GM19351 (cell line): Measurements from ENCODE around the gene ARHGAP15.

Experiments used
- ATAC-seq: cut with Tn5 transposase; IDR thresholded peaks from one replicate; pipeline ENCODE4 v1.9.1; 2021; ENCODE audit warnings: mild to moderate bottlenecking, moderate library complexity; ENCODE audit not compliant: unreplicated experiment

The ARHGAP15 gene

DNA sequence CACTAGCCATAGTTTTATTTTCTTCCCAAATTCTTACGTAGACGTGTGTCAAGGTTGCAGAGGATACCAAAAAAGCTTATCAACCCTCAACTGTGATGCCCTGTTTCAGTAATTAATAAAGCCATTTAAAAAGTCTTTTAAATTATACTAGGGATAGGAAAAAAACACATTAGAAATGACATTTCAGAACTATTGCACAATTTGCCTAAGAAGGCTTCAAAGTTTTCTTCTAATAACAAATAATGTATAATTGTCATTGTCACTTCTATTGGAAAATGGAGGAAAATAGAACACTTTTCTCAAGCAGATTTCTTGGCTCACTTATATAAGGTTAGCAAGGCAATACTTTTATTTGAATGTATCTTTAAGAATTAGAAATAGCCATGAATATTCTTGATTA is 253.8 kb downstream of the ARHGAP15 start:
- ATAC-seq = no peak

DNA sequence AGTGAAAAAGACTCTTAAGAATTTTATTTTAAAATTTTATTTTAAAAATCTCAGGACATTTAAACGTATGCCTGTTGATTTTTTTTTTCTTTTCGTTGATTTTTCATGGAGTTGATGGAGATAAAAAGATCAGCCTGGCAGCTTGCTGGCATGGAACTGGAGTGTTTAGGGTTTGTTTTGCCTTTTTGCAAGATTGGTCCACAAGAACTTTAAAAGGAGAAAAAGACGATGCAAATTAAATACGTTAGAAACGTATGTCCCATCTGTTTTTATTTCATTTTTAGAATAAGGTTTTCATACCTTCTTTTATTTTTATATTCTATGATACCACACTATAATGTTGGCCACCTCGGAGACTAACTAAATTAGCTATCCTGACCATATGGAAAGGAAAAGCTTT is 254.9 kb downstream of the ARHGAP15 start:
- ATAC-seq = no peak

DNA sequence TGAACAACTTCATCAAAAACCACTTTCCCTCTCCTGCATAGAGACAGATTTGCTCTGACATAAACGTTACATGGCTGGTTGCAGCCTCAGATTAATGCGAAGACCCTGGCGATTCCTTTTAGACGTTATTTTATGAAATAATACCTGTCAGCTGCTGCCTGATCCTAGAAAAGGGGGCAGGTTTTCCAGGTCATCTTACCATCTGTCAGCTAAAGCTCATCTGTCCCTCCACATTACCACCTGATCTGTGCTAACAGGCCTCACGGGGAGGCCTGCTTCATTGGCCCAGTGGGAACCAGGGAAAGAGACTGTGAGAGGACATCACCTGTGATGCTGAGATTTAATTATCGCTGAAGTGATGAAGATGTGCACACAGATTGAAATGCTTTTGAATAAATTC is 261.0 kb downstream of the ARHGAP15 start:
- ATAC-seq = no peak

DNA sequence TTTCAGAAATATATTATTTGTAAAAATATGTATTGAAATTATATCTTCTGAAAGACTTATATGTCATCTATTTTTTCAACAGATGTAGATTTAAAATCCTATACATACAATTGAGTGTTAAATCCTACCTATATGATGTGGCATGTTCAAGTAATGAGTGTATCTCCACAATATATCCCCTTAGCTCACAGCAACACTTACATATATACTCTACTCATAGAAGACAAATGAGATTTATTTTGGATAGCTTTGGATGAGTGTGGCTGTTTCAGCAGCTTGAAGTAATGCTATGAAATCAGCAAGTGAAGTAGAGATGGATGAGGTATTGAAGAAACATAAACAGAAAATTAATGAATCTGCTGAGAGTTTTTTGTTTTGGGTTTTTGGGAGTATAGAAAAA is 263.1 kb downstream of the ARHGAP15 start:
- no peak for ATAC-seq

DNA sequence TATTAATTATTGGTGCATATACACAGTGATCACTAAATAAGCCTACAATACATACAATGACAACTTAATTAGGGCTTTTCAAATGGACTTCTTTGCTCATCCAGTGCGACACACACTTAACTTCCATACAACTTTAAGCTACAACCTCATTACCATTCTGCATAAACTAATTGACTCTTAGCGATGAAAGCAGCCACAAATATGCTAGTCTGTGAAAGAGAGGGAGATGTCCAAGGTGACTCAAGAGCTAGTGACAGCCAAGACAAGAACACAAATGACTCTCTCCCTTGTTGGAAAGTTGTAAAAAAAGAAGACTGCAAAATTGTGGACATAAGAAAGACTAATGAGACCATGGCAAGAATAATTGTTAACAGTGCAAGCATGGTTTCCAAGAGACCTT is 264.8 kb downstream of the ARHGAP15 start:
- ATAC-seq = no peak

DNA sequence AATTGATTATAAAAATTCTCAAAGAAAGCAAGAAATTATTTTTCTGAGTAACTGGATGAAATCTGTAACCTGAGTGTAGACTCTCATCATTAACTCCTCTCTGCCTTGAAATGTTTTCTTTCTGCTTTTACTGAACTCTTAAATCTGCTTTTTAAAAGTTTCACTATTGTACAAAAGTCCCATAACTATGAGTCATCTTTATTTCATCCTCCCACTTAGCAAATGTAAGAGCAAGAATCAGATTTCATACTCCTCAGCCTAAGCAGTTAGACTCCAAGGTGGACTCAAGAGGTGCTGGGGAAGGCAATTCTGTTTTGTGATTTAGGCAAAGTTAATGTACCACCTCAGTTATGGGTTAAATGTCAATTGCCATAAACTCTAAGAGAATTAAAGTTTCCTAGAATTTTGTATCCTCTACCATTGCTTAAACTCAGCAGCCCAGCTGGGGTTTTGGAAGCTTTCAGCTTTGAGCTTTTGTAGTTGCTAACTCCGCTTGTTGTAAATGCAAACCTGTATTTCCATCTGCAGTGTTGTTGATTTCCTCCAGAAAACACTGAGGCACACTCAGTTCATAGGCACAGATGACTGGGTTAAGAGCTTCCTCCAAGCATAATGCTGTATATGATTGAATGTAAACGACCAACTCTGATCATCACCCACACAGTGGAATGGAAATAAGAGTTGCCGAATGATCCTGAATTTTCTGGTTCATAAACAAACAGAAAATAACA is 268.8 kb downstream of the ARHGAP15 start:
- ATAC-seq = peak; percentile 85

DNA sequence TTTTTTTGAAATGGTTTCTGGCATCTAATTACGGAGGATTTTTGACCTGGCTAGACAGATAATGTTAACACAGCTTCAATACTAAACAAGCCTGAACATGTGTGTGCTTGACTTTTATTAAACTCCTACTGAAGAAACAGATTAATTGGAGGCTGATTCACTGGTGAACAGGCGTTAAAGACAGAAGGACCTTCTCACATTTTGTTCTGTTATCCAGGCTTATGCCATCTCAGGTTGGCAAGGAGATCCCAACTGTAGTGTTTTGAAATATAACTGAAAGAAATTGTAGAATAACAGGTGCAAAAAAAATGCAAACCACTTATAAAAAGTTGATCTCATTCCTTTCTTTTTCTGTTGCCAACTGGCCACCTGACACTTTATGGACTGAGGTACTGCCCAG is 269.6 kb downstream of the ARHGAP15 start:
- ATAC-seq = no peak

DNA sequence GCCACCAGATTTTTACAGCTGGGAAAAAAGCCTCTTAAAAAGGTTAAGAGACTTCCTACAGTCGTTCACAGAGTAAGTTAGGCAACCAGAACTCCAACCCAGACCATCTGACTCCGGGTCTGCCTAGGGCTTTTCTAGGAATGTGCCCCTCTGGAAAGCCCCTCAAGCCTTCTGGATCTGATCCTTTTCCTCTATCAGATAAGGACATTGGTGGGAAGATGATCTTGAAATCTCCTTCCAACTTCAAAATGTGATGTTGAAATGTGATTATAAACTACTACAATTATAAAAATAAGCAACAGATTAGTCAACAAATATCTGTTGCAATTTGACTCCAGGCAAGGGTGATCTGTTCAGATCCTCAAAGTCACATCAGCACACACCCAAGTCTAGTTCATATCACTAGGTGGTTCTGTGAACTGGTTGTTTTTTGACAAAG is 270.4 kb downstream of the ARHGAP15 start:
- no peak for ATAC-seq

GRCh38 chr2:143401861-143402260 is 272.6 kb downstream of the ARHGAP15 start:
- ATAC-seq = no peak

GRCh38 chr2:143402451-143402850 is 273.2 kb downstream of the ARHGAP15 start:
- ATAC-seq = no peak

- ATAC-seq = no peak
Observed at GRCh38 chr2:143410082-143410897, 281.1 kb downstream of the ARHGAP15 start.

DNA sequence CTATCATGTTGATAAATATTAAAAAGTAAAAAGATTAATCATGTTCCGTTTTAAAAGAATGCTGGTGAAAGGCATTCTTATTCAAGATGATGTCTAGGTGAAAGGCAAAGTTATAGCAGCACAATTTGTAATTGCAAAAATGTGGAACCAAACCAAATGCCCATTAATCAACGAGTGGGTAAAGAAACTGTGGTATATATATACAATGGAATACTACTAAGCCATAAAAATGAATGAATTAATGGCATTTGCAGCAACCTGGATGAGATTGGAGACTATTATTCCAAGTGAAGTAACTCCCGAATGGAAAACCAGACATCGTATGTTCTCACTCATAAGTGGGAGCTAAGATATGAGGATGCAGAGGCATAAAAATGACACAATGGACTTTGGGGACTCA is 286.4 kb downstream of the ARHGAP15 start:
- no peak for ATAC-seq

DNA sequence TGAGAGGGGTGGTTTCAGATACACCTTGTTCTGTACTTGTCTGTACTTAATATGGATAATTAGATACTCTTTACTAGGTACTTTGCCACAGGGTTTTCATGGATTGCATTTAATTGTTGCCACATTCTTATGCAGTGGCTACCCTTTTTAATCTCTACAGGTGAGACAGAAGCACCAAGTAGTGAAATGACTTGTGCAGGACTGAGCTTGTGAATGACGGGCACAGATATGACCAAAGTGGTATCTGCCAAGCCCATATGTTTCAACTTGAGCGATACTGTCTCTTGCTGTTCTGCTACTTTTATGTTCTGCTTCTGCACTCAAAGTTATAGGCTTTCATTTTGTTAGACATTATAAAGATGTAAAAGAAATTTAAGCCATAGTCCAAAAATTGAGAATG is 288.2 kb downstream of the ARHGAP15 start:
- ATAC-seq = no peak

DNA sequence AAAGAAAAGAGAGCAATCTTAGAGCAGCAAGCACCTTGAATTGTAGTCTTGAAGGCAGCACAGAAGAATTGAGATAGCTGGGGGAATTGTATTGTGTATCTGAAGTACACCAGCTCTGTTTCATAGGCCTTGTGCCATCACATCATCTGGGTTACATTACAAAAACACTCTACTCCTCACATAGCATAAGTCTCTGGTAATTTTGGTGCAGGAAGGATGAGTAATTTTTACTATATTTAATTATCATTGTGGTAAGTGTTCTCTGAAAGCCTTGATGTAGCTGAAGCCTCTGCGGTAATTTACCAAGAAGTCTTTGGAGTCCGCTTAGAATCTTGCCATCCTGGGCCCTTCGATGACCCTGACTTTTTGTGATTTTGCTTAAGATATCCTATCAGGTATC is 291.1 kb downstream of the ARHGAP15 start:
- no peak for ATAC-seq

DNA sequence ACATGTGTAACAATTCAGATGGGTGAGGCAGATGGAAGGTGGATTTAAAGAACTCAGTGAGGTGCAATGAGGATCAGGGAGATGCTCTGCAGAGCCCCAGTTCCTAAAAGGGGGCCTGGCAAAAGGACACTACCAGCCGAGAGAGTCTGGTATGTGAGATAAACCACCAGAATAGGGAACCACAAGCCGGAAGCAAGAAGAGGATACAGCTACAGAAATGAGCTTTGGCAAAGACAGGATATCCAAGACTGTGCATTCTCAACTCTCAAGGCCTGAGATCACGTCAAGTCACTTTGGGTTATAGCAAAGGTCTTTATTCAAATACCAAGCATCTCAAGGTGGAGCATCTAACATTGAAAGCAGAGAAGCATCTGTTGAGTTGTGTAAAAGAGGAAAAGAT is 293.5 kb downstream of the ARHGAP15 start:
- peak; percentile 91 for ATAC-seq

GRCh38 chr2:143425896-143426295 is 296.7 kb downstream of the ARHGAP15 start:
- no peak for ATAC-seq

GRCh38 chr2:143426296-143426695 is 297.1 kb downstream of the ARHGAP15 start:
- no peak for ATAC-seq

- ATAC-seq = no peak
Observed at GRCh38 chr2:143428700-143429099, 299.5 kb downstream of the ARHGAP15 start.

DNA sequence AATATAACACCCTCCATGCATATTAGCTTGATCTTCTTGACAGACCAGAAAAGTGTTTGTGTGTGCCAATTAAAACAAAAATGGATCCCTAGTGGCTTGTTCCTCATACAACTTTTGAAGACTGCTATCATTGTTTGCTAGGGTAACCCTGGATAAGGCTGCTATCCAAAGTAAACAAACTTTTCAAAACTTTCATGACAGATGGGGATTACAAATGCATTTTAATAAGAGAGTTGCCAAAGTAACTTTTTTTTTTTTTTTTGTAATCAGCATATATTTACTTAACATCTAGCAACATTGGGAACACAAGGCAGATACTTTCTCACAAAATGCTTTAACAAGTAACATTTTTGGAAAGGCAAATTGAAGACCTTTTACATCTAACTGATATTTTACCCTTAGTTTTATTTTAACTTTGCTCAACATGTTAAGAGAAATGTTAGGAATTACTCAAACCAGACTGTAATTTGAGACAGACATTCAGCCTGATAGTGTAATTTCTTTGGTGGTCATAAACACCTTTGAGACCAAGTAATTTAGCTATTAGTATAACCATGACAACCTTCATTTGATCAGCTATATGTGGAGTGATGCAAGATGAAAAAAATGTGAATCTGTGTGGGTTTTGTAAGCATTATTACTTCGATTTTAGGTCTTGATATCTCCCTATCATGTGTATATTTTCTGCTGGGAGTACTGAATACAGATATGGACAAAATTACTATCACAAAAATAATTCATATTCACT is 300.9 kb downstream of the ARHGAP15 start:
- no peak for ATAC-seq

DNA sequence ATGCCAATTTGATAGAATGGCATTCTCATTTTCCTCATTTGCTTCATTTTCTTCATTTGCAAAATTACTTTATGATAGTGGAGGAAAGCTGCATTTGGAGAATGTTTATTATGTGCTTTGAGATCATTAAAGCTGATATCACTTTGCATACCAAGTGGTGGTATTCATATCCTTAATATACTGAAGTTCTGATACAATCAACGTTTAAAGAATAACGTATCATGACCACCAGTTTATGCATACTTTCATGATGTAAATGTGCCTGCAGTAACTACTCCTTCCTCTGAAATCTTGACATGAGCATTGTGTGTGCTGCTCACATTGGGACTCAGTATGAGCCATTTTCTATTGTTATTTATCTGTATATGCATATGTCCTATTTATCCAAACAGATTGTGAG is 302.1 kb downstream of the ARHGAP15 start:
- ATAC-seq = no peak

DNA sequence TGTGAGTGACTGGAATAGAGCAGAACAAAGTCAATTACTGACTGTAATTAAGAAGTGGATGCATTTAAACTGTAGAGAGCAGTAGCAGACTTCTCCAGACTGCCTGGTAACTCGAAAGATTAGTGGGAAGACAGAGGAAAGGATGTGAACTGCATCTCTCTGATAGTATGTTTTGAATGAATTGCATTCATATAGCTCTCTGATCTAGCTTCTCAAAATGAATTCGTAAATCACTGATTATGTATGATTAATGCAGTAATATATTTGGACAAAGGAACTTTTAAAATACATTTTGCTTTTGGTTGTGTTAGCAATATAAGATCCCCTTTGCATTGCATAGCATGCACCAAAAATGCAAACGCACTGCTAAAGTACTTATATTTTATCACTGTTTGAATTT is 304.0 kb downstream of the ARHGAP15 start:
- ATAC-seq = no peak

DNA sequence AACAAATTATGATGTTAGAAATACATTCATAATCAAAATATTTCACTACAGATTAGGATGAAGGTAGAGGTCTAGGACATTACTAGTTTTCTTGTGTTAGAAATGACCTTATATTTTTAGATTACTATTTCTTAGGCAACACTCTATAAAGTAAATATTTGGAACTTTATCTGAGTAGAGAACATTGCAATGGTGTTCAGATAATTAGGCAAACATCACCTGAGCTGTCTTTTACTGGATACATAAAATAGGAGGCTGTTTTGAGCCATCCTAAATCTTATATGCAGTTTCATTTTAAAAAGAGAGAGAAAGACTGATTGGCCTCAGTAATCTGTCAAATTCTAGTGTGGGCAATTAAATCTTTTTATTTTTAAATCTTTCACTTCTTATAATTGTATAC is 304.6 kb downstream of the ARHGAP15 start:
- ATAC-seq = no peak
